A673 (cell line): ENCODE results near the gene HVCN1.

Experiments
- CTCF ChIP-seq: fragments of 300-800, 200-600 bp; sonication (generic); conservative IDR thresholded peaks from 2 replicates; pipeline ENCODE4 v1.5.1; 2017; ENCODE audit warnings: low read depth, mild to moderate bottlenecking, antibody characterized with exemption, low read length, moderate library complexity, mixed read lengths
- EZH2 ChIP-seq: fragments of 200-600 bp; sonication (generic); IDR thresholded peaks from 2 replicates; pipeline ENCODE4 v1.6.1; 2017; ENCODE audit warnings: borderline replicate concordance, low read depth, mild to moderate bottlenecking, mixed read lengths, antibody characterized with exemption, low read length; ENCODE audit not compliant: poor library complexity, severe bottlenecking

- TF ChIP-seq CTCF = no peak
- no peak for TF ChIP-seq EZH2
These were observed 66.3 kb downstream of the HVCN1 start for GRCh38 chr12:110622582-110622981.
